HepG2 (cell line): ENCODE data around the gene MC2R.

Experiments
- CHCHD3 ChIP-seq: sonication (generic); formaldehyde crosslinking; IDR thresholded peaks from 2 replicates; pipeline ENCODE4 v1.8.0; 2022; ENCODE audit warnings: mild to moderate bottlenecking, missing genetic modification reagents, moderate library complexity
- CREBL2 ChIP-seq: sonication (generic); formaldehyde crosslinking; IDR thresholded peaks from 2 replicates; pipeline ENCODE4 v1.8.1; 2023; ENCODE audit warnings: missing genetic modification reagents, mild to moderate bottlenecking, borderline replicate concordance
- CTCF ChIP-seq: sonication (generic); formaldehyde crosslinking; IDR thresholded peaks from 2 replicates; pipeline ENCODE4 v1.5.0; 2020; ENCODE audit warnings: mild to moderate bottlenecking, missing genetic modification reagents, moderate library complexity
- HOXA7 ChIP-seq: sonication (generic); formaldehyde crosslinking; IDR thresholded peaks from 2 replicates; pipeline ENCODE4 v1.8.1; 2022; ENCODE audit warnings: mild to moderate bottlenecking, missing genetic modification reagents, moderate library complexity
- JUNB ChIP-seq: sonication (generic); formaldehyde crosslinking; IDR thresholded peaks from 2 replicates; pipeline ENCODE4 v1.8.0; 2022; ENCODE audit warnings: missing genetic modification reagents, mild to moderate bottlenecking, borderline replicate concordance
- MAZ ChIP-seq, 2 experiments: sonication (generic) in 1 of 2; formaldehyde crosslinking in 1 of 2; IDR thresholded peaks; 2 replicates each; pipeline versions ENCODE4 v1.5.0 to v1.6.1; 2012 to 2020; ENCODE audit warnings: low read depth in 2 of 2, mild to moderate bottlenecking in 2 of 2, borderline replicate concordance in 1 of 2, improper control_type of control experiment in 1 of 2, low read length in 1 of 2, missing genetic modification reagents in 1 of 2, moderate library complexity in 1 of 2
- POLR2A ChIP-seq, 2 experiments: IDR thresholded peaks; 2 replicates each; pipeline ENCODE4 v1.6.1; 2011; ENCODE audit warnings: low read depth in 2 of 2, low read length in 2 of 2, mild to moderate bottlenecking in 1 of 2, moderate library complexity in 1 of 2; ENCODE audit not compliant: insufficient read depth in 1 of 2
- TAF1 ChIP-seq: sonication (generic); formaldehyde crosslinking; IDR thresholded peaks from 2 replicates; pipeline ENCODE4 v1.4.0; 2020; ENCODE audit warnings: missing genetic modification reagents
- TRIM22 ChIP-seq: fragments of 450-650 bp; IDR thresholded peaks from 2 replicates; pipeline ENCODE4 v1.6.1; 2017
- TF ChIP-seq, protein P1 (sequence below): sonication (generic); formaldehyde crosslinking; IDR thresholded peaks from 2 replicates; pipeline ENCODE4 v1.9.0; 2021; ENCODE audit warnings: missing genetic modification reagents, borderline replicate concordance
- TF ChIP-seq, protein P2 (sequence below): IDR thresholded peaks from 2 replicates; pipeline ENCODE4 v1.6.1; 2012; ENCODE audit warnings: inconsistent platforms

DNA sequence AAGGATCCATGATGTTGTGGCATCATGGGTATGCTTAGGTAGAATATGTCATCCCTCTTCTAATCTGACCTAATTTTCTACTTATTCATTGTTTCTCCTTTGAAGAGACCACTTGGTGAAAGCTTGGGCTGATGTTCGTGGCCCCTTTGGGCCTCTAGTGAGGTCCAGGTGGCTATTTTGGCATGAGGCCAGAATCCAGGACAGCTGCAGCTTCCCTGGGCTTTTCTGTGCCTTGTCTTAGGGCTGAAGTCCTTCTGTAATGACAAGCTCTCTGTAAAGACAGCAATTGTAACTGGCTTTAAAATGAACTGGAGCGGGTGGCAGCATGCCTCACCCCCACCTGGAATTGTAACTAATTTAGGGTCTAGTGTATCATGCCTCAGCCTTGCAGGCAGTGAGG, 15.6 kb upstream of the MC2R start:
- TF ChIP-seq, protein P1, sequence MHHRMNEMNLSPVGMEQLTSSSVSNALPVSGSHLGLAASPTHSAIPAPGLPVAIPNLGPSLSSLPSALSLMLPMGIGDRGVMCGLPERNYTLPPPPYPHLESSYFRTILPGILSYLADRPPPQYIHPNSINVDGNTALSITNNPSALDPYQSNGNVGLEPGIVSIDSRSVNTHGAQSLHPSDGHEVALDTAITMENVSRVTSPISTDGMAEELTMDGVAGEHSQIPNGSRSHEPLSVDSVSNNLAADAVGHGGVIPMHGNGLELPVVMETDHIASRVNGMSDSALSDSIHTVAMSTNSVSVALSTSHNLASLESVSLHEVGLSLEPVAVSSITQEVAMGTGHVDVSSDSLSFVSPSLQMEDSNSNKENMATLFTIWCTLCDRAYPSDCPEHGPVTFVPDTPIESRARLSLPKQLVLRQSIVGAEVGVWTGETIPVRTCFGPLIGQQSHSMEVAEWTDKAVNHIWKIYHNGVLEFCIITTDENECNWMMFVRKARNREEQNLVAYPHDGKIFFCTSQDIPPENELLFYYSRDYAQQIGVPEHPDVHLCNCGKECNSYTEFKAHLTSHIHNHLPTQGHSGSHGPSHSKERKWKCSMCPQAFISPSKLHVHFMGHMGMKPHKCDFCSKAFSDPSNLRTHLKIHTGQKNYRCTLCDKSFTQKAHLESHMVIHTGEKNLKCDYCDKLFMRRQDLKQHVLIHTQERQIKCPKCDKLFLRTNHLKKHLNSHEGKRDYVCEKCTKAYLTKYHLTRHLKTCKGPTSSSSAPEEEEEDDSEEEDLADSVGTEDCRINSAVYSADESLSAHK (CRISPR knock-in tag), result no peak
- TF ChIP-seq JUNB (CRISPR knock-in tag) (no peak), CHCHD3 (CRISPR knock-in tag) (no peak), TAF1 (CRISPR knock-in tag) (no peak), CREBL2 (CRISPR knock-in tag) (no peak), MAZ (IDR thresholded peaks at IDR 0.05; ENCODE audit: borderline replicate concordance, low read depth, low read length) (no peak), MAZ (CRISPR knock-in tag; IDR thresholded peaks at IDR 0.05; ENCODE audit: low read depth) (no peak), TRIM22 (no peak), POLR2A (IDR thresholded peaks at IDR 0.05; ENCODE audit: insufficient read depth in 1 of 2, low read depth in 2 of 2, low read length in 2 of 2) (no peak), CTCF (CRISPR knock-in tag) (no peak), HOXA7 (CRISPR knock-in tag) (no peak)
- TF ChIP-seq, protein P2, sequence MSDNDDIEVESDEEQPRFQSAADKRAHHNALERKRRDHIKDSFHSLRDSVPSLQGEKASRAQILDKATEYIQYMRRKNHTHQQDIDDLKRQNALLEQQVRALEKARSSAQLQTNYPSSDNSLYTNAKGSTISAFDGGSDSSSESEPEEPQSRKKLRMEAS, result no peak
